HG02870 (cell line): ENCODE measurements around the gene ABAT.
"Not testable (repeated sequence)": the region's sequence is repeated elsewhere in the genome, so short reads cannot be mapped to it uniquely, and the experiment has no call there.

Source experiments
- ATAC-seq: cut with Tn5 transposase; IDR thresholded peaks from one replicate; pipeline ENCODE4 v1.9.1; 2021; ENCODE audit warnings: mild to moderate bottlenecking, moderate library complexity; ENCODE audit not compliant: unreplicated experiment

The ABAT gene

DNA sequence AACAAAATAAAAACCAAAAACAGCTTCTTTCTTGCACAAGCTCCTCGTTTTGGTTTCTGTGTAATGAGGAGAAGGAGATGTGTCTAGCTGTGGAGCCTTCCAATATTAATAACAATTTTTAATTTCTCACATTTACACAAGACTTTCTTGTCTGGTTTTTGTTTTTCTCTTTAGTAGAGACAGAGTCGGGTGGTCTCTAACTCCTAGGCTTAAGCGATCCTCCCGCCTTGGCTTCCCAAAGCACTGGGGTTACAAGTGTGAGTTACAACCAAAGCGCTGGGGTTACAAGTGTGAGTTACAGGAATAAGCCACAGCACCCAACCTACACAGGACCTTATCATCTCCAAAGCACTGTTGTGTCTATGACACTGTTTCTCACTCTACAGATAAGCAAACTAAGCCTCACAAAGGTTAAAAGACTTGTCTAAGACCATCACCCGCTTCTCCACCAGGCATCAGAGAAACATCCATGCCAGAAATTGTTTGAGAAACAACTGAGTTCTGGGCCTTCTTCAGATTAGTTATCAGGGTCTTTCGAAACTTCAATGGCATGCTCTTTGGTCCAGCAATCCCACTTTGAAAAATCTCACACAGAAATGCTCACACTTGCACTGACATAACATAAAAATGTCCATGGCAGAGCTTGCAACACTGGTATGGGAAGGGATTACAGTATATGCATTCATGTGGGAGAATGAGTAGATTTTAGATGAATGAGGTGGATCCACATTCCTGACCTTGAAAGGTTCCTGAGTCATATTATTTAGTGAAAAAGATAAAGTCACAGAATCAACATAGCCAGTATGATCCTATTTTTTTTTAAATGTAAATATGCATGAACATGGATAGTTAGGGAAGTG, 3.9 kb downstream of the ABAT start:
- ATAC-seq: no peak

DNA sequence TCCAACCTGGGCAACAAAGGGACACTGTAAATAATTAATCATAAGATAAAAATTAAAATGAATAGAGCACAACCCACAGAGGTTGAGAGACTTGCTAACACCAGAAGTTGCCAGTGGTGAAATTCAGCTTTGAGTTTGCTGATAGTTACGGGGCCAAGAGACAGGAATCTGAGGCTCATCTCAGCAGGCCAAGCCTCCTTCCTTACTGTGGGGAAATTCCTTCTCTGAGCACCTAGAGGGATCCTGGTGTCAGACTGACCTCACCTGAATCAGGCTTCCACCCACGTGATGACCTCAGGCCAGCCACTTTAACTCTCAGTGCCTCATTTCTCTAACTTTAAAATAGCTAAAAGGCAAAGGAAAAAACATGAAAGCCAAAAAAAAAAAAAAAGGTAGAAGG, 4.7 kb downstream of the ABAT start:
- no peak for ATAC-seq

DNA sequence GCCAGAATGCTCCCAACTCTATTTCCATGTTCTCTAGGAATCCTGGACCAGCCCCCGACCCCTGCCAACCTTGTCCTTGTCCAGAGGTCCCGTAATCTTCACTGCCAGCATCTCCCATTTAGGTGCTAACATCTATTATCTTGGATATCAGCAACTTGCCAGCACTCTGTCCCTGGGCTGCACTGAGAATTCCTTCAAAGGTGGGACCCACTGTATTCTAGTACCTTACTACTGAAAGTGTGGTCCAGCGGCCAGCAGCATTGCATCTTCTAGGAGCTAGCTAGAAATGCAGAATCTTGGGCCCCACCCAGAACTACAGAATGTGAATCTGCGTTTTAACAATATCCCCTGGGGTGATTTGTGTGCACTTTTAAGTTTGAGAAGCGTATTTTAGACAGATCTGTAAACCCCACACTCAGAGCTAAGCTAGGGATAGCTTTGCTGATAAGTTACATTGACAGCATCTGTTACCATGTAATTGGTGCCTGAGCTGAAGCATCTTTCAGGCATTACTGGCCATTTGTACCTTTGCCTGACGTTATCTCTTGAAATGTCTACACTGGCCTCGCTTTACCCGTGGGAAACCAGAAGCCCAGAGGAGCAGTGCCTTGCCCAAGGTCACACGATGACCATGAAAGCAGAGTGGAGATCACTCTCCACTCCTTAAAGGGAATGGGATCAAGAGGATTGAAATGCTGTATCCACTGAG, 8.3 kb downstream of the ABAT start:
- ATAC-seq: no peak

DNA sequence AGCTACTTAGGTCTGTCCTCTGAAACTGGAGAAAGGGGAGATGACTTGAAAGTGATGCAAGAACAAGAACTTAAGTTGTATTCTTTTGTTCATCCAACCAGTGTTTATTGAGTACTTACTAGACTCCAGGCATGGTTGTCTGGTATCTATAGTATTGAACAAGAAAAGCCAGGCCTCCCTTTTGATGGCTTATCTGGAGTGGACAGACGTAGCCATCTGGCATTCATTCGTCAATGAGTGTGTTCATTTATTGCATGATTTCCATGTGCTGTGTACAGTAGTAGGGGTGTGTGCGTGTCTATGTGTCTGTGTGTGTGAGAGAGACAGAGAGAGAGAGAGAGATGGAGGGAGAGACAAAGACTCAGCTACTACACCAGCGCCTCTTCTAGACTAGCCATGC, 9.2 kb downstream of the ABAT start:
- ATAC-seq: no peak

DNA sequence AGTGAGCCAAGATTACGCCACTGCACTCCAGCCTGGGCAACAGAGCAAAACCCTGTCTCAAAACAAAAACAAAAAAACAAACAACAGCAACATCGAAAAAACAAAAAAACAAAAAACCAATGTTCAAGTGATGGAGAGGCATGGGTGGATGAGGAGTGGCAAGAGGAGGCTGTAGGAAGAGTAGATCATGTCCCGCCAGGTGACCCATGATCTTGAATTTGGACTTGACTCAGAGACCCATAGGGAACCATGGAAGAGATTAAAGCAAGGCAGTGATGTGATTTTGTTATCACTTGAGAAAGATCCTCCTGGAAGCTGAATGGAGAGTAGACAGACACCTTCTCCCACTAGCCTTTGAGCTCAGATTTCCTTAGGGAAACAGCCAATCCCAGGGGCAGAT, 11.2 kb downstream of the ABAT start:
- no peak for ATAC-seq

DNA sequence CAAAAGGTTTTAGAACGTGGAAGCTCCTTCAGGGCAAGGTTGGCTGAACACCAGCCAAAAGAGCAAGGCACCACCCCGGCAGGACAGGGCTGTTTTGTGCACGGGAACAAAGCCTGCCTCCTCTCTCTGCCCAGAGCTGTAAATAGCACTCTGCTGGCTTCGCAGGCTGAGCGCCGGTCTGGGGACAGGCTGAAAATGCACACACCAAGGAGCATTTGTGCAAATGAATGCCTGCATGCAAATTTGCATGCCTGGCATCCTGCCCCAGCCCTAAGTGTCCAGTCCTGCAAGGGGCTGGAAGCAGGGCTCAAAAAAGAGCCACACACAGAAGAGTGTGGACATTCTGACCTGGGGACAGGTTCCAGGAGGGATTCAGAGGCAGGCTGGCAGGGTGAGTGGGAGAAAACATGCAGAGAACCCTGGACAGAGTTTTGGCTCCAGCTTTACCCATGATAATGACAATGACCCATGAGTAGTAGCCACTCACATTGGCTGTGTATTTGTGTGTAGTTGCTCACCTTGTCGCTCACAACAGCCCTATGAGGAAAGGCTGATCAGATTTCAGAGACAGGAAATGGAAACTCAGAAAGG, 11.7 kb downstream of the ABAT start:
- no peak for ATAC-seq

DNA sequence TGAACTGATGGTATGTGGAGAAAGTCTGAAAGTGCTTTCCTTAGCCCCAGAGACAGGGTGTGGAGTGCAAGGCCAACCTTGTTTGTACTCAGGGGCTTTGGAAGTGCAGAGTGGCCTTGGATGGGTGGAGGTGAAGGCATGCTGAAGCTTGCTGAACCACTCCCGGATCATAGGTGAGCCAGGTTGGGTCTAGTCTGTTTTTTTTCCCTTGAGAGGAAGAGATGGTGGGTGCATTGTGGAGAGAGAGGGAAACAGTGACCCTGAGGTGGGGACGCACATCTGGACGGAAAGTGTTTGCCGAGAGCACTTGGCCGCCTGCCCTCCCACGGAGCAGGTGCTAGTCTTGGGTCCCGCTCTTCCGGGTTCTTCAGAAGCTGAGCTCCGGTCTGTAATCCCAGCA, 12.5 kb downstream of the ABAT start:
- ATAC-seq: no peak

DNA sequence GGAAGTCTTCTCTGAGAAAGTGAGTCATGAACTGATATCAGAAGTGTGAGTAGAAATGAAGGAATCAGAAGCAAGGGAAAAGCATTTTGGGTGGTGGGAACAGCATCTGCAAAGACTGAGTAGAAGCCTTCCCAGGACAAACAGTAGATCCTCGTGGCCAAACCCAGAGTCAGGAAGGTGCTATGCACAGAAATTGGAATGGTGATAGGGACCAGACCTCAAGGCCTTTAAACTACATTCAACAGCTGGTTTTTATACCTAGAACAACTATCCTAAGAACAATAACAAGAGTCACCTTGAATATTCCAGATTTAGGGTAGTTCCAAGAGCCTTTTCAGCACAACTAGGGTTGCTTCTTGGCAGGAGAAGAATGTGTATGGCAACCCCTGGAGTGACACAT, 15.3 kb downstream of the ABAT start:
- no peak for ATAC-seq

DNA sequence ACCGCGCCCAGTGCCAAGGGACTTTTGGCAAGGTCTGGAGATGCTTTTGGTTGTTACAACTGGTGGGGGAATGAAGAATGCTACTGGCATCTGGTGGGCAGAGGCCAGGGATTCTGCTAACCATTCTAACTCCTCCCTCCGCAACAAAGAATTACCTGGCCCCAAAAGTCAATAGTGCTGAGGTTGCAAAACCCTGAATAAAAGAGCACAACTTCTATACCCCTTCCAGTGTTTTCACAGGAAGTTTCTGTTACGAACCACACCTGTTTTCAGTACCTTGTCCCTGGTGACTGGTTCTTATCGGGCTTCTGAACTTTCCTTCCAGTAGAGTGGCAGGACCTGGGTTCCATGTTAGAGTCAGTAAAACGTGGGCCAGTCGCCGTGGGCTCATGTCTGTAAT, 17.3 kb downstream of the ABAT start:
- no peak for ATAC-seq

DNA sequence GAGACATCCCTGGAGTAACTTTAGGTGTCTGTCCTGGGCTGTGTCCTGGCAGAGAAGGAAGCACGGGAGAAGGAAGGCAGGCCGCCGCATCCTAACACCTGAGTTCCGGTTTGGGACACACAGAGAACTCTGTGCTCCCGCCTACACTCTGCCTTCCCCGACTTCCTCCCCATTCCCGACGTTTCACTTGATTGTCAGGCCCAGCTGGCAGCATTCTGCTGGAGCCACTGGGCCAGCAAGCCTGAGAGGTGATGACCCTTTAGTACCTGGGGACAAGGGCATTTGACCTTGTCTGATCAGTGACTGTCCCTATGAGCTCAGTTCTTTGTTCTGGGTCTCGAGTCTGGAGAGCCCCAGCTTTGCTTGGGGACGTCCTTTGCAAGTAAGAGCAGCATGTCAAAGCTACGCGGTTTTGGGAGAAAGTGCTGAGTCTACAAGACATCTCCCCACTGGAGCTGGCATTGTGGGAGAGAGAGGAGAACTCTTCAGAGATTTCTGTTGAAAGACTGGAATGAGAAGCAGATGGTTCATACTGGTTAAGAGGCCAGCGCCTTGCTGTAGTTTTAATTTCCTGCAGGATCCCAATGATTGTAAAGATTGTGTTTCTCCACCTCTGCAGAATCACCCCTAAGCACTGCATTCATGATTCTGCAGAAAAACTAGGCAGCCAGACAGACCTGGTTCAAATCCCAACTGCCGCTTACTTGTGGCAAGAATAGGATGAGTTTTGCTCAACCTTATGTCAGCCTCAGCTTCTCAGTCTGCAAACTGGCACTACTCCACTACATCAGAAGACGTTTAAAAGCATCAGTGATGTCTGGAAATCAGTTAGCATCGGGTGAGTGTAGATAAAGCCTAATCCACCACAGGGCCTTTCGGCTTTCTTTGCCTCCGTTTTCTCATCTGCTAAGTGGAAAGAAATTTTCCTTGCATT, 20.6 kb downstream of the ABAT start:
- no peak for ATAC-seq

DNA sequence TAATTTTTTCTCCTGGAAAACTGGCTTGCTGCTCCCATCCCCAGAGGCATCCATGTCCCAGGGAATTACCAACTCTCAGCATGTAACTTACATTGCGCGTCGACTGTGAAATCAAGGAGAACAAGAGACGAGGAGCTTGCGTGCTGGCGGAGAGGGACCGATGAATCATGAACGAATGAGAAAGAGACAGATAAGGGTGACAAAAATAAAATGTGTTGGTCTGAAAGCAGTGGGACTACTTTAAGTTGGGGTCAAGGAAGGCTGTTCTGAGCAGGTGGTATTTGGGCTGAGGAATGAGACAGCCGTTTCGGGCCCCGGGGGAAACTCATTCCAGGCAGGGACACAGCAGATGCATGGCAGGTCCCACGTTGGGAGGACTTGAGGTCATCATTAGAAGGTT, 22.5 kb downstream of the ABAT start:
- no peak for ATAC-seq

DNA sequence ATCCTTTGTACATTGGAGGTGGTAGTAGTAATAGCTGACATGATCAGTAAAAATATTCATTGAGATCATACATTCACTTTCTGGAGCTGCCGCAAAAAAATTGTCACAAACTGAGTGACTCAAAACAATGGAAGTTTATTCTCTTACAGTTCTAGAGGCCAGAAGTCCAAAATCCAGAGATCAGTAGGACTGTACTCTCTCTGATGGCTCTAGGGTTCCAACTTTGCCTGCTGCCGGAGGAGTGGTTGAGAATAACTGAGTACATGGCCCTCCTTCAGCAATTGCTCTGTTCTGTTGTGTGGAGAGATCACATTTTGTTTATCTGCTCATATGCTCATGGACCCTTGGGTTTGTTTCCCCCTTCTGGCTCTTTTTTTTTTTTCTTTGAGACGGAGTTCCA, 23.5 kb downstream of the ABAT start:
- ATAC-seq: no peak

DNA sequence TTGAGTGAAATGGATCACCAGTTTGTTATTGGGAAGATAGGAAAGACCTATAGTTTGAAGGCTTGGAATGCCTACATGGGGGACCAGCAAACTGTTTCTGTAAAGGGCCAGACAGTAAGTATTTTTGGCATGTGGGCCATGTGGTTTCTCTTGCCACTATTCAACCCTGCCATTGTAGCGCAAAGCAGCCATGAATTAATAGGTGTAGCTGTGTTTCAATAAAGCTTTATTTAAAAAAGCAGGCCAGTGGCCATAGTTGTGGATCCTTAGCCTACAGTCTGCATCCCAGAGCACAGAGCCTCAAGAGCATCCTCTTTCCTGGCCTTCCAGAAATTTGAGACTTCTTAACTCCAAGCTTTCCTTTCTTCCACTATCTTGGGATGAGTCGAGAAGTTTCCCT, 29.3 kb downstream of the ABAT start:
- ATAC-seq: no peak

DNA sequence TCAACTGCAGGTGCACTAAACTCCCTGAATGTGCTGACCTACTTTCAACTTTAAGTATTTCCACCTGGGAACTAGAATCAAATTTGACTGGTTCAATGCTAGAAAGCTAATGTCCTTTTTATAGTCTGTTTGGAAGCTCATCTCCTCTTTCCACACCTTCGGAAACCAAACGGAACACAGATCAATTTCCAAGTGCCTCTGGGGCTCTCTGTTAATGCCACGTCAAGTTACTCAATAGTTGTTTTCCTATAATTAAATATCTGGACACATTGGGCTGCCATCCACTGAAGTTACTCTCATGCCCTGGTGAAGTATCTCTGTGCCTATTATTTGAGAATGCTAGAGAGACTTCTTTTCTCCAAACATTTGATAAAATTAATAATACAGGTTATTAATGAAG, 29.7 kb downstream of the ABAT start:
- no peak for ATAC-seq

DNA sequence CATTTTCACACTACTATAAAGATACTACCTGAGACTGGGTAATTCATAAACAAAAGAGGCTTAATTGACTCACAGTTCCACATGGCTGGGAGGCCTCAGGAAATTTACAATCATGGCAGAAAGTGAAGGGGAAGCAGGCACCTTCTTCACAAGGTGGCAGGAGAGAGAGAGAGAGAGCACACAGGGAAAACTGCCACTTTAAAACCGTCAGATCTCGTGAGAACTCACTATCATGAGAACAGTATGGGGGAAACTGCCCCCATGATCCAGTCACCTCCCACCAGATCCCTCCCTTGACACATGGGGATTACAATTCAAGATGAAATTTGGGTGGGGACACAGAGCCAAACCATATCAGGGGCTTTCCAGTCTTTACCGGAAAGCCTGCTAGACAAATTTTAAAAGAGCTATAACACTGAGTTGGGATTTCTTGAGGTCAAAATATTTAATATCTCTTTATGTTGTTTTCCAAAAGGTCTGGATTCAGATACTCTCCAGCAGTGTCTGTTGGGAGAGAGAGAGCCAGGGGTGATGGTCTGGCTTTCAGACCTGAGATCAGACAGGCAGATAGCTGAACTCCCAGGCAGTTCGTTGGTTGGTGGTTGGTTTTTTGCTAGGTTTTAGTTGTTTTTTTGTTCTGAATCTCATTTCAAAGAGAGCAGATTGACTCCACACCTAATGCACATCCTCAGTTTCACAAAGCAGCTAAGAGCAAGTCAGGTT, 30.8 kb downstream of the ABAT start:
- ATAC-seq: not testable (repeated sequence)

DNA sequence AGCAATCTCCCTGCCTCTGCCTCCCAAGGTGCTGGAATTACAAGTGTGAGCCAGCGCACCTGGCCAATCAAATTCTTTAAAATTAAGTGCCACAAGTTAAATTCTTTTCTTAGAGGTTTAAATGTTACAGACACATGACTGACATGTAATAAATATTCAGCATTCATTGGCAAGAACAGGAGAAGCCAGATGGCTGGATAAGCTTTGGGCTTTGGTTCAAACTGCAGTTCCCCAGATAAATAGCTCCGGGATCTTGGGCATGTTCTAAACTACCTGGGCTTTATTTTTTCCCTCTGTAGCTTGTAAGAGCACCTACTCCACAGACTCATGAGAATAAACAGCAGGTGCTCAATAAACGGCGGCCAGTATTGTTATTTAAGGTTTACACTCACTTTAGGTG, 34.1 kb downstream of the ABAT start:
- no peak for ATAC-seq

DNA sequence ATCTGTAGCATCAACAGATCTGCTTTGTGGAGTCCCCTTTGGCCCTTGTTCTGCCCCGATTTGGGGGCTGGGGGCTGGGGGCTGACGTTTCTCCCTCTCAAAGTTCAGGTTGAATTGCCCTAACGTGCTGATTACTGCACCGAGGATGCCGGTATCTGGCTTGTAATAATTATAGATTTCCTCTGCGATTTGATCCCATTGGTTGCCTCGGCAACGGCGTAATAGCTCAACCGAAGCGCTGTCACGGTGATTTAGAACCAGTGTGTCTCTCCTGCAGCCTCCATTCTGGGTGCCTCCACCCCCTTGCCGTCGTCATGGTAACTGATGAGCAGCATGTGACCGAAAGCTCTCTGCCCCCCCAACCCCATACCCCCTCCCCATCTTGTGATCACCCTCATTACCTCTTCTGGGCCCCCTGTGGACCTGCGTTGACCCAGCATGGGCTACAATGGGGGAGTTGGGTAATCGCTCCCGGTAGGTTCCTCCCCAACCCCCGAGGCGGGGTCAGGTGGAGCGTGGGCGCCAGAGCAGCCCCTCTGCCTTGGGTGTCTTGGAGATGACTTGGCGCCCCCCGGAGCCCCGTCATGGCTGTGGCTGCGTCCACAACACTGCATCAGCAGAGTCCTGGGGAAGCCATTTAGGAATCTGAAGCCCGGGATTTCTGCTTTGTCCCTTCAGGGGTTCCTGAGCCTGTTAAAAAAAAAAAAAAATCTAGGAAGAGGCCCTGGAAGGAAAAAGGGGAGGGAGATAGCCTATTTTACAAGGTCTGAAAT, 38.4 kb downstream of the ABAT start:
- no peak for ATAC-seq

DNA sequence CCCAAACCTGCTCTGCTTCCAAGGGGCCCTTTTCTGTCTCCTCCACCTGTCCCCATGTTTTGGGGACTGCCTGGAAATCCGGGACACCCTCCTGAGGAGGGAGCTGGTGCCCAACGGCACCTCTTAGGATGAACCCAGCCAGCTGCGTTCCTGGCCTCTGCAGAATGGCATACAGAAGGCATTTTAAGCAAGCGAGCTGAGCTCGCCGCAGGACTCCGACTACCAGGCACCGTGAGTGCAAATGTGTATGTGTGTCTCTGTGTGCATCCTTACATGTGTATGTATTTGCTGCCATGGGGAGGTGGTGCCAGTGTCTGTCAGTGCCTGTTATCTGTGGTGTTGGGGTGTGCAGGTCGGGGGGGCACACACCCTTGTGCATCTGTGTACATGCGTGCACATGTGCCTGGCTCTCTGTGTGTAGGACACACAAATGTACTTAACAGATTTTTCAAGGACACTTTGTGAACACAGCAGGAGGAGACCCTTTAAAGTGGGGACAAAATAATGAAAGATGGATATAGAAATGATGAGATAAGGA, 39.3 kb downstream of the ABAT start:
- ATAC-seq: no peak

DNA sequence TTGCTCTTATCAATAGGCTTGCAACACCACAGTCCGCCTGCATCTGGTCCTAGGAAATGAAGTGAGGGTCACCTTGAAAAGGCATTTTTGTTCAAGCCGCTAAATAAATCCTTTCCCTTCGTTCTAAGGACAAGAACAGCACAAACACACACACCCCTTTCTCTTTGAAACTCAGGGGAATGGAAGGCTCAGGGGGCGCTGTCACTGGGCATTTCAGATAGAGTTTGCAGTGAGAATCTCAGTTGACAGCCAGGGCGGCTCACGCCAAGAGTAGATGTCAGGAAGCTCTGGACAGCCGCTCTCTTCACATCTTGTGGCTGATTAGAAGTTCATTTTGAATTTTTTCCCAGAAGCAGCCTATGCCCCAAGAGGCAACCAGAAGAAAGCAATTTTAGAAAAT, 39.8 kb downstream of the ABAT start:
- no peak for ATAC-seq
